Stomach (tissue), 19 donors: ENCODE measurements around the gene SLC33A1. TPM values are rescaled to one million over a fixed set of nuclear protein-coding genes. Genes with fewer than 3 reads are reported as not detected.

Source experiments
- DNase-seq, 2 donors: peaks; one replicate each; pipeline versions ENCODE4 v3.0.0 to v3.0.0-alpha.2; 2013 to 2019
- H3K27ac ChIP-seq, 5 donors: fragments of 200-600 bp in 4 of 5; sonication (generic) in 4 of 5; one replicate each; pipeline ENCODE4 v1.5.1; 2013 to 2019; ENCODE audit warnings: mild to moderate bottlenecking in 1 of 5, moderate library complexity in 1 of 5
- H3K27me3 ChIP-seq, 3 donors: fragments of 200-600 bp; sonication (generic); one replicate each; pipeline ENCODE4 v1.5.1; 2017 to 2019; ENCODE audit warnings: mixed run types in 1 of 3
- H3K36me3 ChIP-seq, 4 donors: fragments of 200-600 bp; sonication (generic); 1 replicate in 3 of 4; 2 replicates in 1 of 4; pipeline ENCODE4 v1.5.1; 2016 to 2019
- H3K4me1 ChIP-seq, 4 donors: fragments of 200-600 bp; sonication (generic); one replicate each; pipeline ENCODE4 v1.5.1; 2016 to 2019
- H3K4me3 ChIP-seq, 4 donors: fragments of 200-600 bp; sonication (generic) in 3 of 4; one replicate each; pipeline ENCODE4 v1.5.1; 2016 to 2019; ENCODE audit warnings: mild to moderate bottlenecking in 1 of 4
- H3K9me3 ChIP-seq, 4 donors: fragments of 200-600 bp; sonication (generic); one replicate each; pipeline ENCODE4 v1.5.1; 2016 to 2019
- CTCF ChIP-seq, 7 experiments: fragments of 450-650 bp in 4 of 7; fragments of 200-600 bp in 3 of 7; sonication (generic) in 3 of 7; IDR thresholded peaks; one replicate each; pipeline ENCODE4 v1.5.1; 2016 to 2019; ENCODE audit warnings: antibody characterized with exemption in 7 of 7, control low read depth in 2 of 7, mild to moderate bottlenecking in 1 of 7
- EP300 ChIP-seq: sonication (generic); formaldehyde crosslinking; IDR thresholded peaks from one replicate; pipeline ENCODE4 v1.6.1; 2017; ENCODE audit warnings: antibody characterized with exemption
- POLR2A ChIP-seq, 4 donors: fragments of 450-650 bp; IDR thresholded peaks; one replicate each; pipeline ENCODE4 v1.6.1; 2016; ENCODE audit warnings: antibody characterized with exemption in 4 of 4, control low read depth in 2 of 4, mild to moderate bottlenecking in 1 of 4, moderate library complexity in 1 of 4
- POLR2AphosphoS5 ChIP-seq, 3 donors: sonication (generic); formaldehyde crosslinking; IDR thresholded peaks; one replicate each; pipeline ENCODE4 v1.6.1; 2016; ENCODE audit warnings: antibody characterized with exemption in 3 of 3
- WGBS, 5 donors: extraction: QIAGEN DNeasy Blood & Tissue Kit in 3 of 5; methylation state at CpG; one replicate each; pipeline versions ENCODE4 v1.1.5 to v1.1.7; 2013 to 2018; 5-methylcytosine and 5-hydroxymethylcytosine counted together
- intact Hi-C: fragments of 100-400 bp; cut with DNase I; formaldehyde crosslinking; loops from one replicate; pipeline ENCODE4 v1.15.1; 2023; ENCODE audit warnings: low total_unique reads
- long read RNA-seq, 10 donors: transcript quantifications; one replicate each; lab custom pipeline, GENCODE V29; 2026
- polyA plus RNA-seq, 3 donors: library from polyadenylated mRNA; stranded (reverse); fragments of 200-250 nt; gene quantifications; one replicate each; pipeline ENCODE4 v1.2.3, GENCODE V29; 2013
- total RNA-seq, 5 donors: library from RNA; depleted of rRNA; stranded (reverse); fragments of >200 nt; gene quantifications; one replicate each; pipeline versions ENCODE4 v1.1.0 to v1.2.3, GENCODE V29; 2014 to 2016
- donor health status: healthy with polysubstance abuse.
- donor health status: Bipolar disorder and iron deficiency.
- donor health status: healthy.

Gene SLC33A1
- total RNA-seq (10 to 100 TPM in 4 of 5 donors, 1 to 10 TPM in 1; 9.9 to 51.0 (median 27.0) TPM), polyA plus RNA-seq (1 to 10 TPM; 3.1 to 5.8 (median 4.0) TPM)
- long read RNA-seq, donor 1, full-length matches to known transcripts: 1 of 1 reads
- long read RNA-seq, donor 1, partial matches to known transcripts: 0 of 1 reads
- long read RNA-seq, donor 1, other reads (novel, unspliced or antisense): 0 of 1 reads
- long read RNA-seq, donor 2, full-length matches to known transcripts: 3 of 3 reads
- long read RNA-seq, donor 2, partial matches to known transcripts: 0 of 3 reads
- long read RNA-seq, donor 2, other reads (novel, unspliced or antisense): 0 of 3 reads
- long read RNA-seq, donor 3, full-length matches to known transcripts: 2 of 2 reads
- long read RNA-seq, donor 3, partial matches to known transcripts: 0 of 2 reads
- long read RNA-seq, donor 3, other reads (novel, unspliced or antisense): 0 of 2 reads
- long read RNA-seq, donor 4, full-length matches to known transcripts: 1 of 1 reads
- long read RNA-seq, donor 4, partial matches to known transcripts: 0 of 1 reads
- long read RNA-seq, donor 4, other reads (novel, unspliced or antisense): 0 of 1 reads
- long read RNA-seq, donor 5, full-length matches to known transcripts: 9 of 9 reads
- long read RNA-seq, donor 5, partial matches to known transcripts: 0 of 9 reads
- long read RNA-seq, donor 5, other reads (novel, unspliced or antisense): 0 of 9 reads
- long read RNA-seq, donor 6: 0 reads
- long read RNA-seq, donor 7, full-length matches to known transcripts: 6 of 6 reads
- long read RNA-seq, donor 7, partial matches to known transcripts: 0 of 6 reads
- long read RNA-seq, donor 7, other reads (novel, unspliced or antisense): 0 of 6 reads
- long read RNA-seq, donor 8, full-length matches to known transcripts: 8 of 8 reads
- long read RNA-seq, donor 8, partial matches to known transcripts: 0 of 8 reads
- long read RNA-seq, donor 8, other reads (novel, unspliced or antisense): 0 of 8 reads
- long read RNA-seq, donor 9, full-length matches to known transcripts: 4 of 4 reads
- long read RNA-seq, donor 9, partial matches to known transcripts: 0 of 4 reads
- long read RNA-seq, donor 9, other reads (novel, unspliced or antisense): 0 of 4 reads
- long read RNA-seq, donor 10: 0 reads

- peaks cover 0 to 5% (median 0%) of the 10 kb centered on the region in 4 donors for H3K36me3 ChIP-seq
- H3K4me1 ChIP-seq: peaks cover 35 to 48% (median 42%) of the 10 kb centered on the region in 4 donors
- no peaks in the 10 kb centered on the region for H3K27me3 ChIP-seq
- peak; percentile 99 to 100 for DNase-seq
- no peaks in the 10 kb centered on the region for H3K9me3 ChIP-seq
- intact Hi-C loops: no loop called here
- no peak for TF ChIP-seq CTCF (IDR thresholded peaks at IDR 0.05)
- TF ChIP-seq POLR2AphosphoS5 (IDR thresholded peaks at IDR 0.05): peak in 2 of 3 donors; percentile 94 to 96
- TF ChIP-seq POLR2A (IDR thresholded peaks at IDR 0.05): peak in 1 of 4 donors; percentile 80
- WGBS, 5 donors: 0 to 1% (median 1%) methylated on average over 34 to 50 of the region's 50 CpGs
- H3K27ac ChIP-seq: peak within 1 kb of the TSS; percentile 89 to 97 (median 94)
- peak within 1 kb of the TSS; percentile 69 to 97 (median 88) for H3K4me3 ChIP-seq
Measured at GRCh38 chr3:155854141-155854940, at the start of gene SLC33A1. SLC33A1 (minus strand) TSS chr3:155854427; CDS start chr3:155853997, 430 bp downstream.

GRCh38 chr3:155895379-155895900, 41.2 kb upstream of the SLC33A1 start:
- no peak for TF ChIP-seq POLR2A (IDR thresholded peaks at IDR 0.05)
- TF ChIP-seq POLR2AphosphoS5 (IDR thresholded peaks at IDR 0.05): no peak
- TF ChIP-seq CTCF (IDR thresholded peaks at IDR 0.05): no peak
- TF ChIP-seq EP300: no peak
- H3K4me1 ChIP-seq: peaks cover 0 to 9% (median 6%) of the 10 kb centered on the region in 4 donors
- no peaks in the 10 kb centered on the region for H3K9me3 ChIP-seq
- WGBS, 5 donors: 95 to 98% (median 97%) methylated on average over 7 of the region's 7 CpGs
- no peak for DNase-seq
- intact Hi-C loops: no loop called here
- peaks cover 13 to 72% (median 69%) of the 10 kb centered on the region in 4 donors for H3K36me3 ChIP-seq
- no peaks in the 10 kb centered on the region for H3K27me3 ChIP-seq
- H3K4me3 ChIP-seq: no peak overlapping the region
- no peak overlapping the region for H3K27ac ChIP-seq

GRCh38 chr3:155891321-155891720, 37.1 kb upstream of the SLC33A1 start:
- TF ChIP-seq EP300 (no peak), CTCF (IDR thresholded peaks at IDR 0.05) (no peak), POLR2AphosphoS5 (IDR thresholded peaks at IDR 0.05) (no peak), POLR2A (IDR thresholded peaks at IDR 0.05) (no peak)
- 88 to 98% (median 93%) methylated on average over 5 of the region's 5 CpGs for WGBS, 5 donors
- Histone ChIP-seq H3K9me3 (no peaks in the 10 kb centered on the region), H3K4me1 (peaks cover 0 to 32% (median 15%) of the 10 kb centered on the region in 4 donors), H3K4me3 (no peak overlapping the region), H3K27me3 (no peaks in the 10 kb centered on the region), H3K27ac (no peak overlapping the region), H3K36me3 (peaks cover 0 to 33% (median 30%) of the 10 kb centered on the region in 4 donors)
- DNase-seq: no peak
- intact Hi-C loops: no loop called here
